DOHH2 (cell line): Measurements from ENCODE around the gene ZNF609.

Experiments
- CTCF ChIP-seq: fragments of 200-600 bp; sonication (generic); IDR thresholded peaks from one replicate; pipeline ENCODE4 v1.5.1; 2014; ENCODE audit warnings: antibody characterized with exemption, mild to moderate bottlenecking, low read depth, low read length; ENCODE audit not compliant: poor library complexity, severe bottlenecking
- EZH2phosphoT487 ChIP-seq: fragments of 200-600 bp; sonication (generic); IDR thresholded peaks from 2 replicates; pipeline ENCODE4 v1.6.1; 2017; ENCODE audit warnings: borderline replicate concordance, mild to moderate bottlenecking, antibody characterized with exemption, low read length, moderate library complexity, mixed read lengths

DNA sequence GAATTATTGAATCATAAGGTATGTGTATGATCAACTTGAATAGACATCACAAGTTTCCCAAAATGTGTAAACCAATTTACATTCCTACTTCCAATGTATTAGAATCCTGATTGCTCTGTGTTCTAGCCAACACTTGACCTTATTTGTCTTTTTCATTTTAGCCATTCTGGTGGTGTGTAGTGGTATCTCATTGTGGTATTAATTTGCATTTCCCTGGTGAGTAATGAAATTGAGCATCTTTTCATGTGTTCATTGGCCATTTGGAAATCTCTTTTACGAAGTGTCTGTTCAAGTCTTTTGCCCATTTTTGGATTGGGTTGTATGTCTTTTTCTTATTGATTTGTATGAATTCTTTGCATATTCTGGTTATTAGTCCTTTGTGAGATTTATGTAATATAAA, 177.0 kb downstream of the ZNF609 start:
- no peak for TF ChIP-seq CTCF
- no peak for TF ChIP-seq EZH2phosphoT487
